RPMI7951 (cell line): ENCODE results near the gene LGALS7. TPM values are rescaled to one million over a fixed set of nuclear protein-coding genes. Genes with fewer than 3 reads are reported as not detected.
"Not testable (repeated sequence)": the region's sequence is repeated elsewhere in the genome, so short reads cannot be mapped to it uniquely, and the experiment has no call there.

Experiments
- DNase-seq: peaks from one replicate; pipeline ENCODE4 v3.0.0-alpha.2; 2012; ENCODE audit warnings: low read depth
- total RNA-seq: library from RNA; depleted of rRNA; stranded (reverse); fragments of >200 nt; shearing (Covaris generic); gene quantifications from 2 replicates; pipeline ENCODE4 v1.2.3, GENCODE V29; 2014

The LGALS7 gene
- total RNA-seq, 1 experiment from 2014 or later = not detected

- DNase-seq = no peak
Measured at GRCh38 chr19:38774181-38774950, 1.0 kb upstream of the LGALS7 start.

- not testable (repeated sequence) for DNase-seq
Measured at GRCh38 chr19:38771569-38771968, 1.7 kb downstream of the LGALS7 start.

GRCh38 chr19:38770949-38771275 lies 2.4 kb downstream of the LGALS7 start:
- not testable (repeated sequence) for DNase-seq

GRCh38 chr19:38770228-38770948 lies 2.9 kb downstream of the LGALS7 start:
- not testable (repeated sequence) for DNase-seq

- peak; percentile 47 for DNase-seq
Measured at GRCh38 chr19:38769635-38770211, 3.6 kb downstream of the LGALS7 start.

- no peak for DNase-seq
Measured at GRCh38 chr19:38766276-38767047, 6.9 kb downstream of the LGALS7 start.

- DNase-seq = no peak
Measured at GRCh38 chr19:38765214-38765613, 8.1 kb downstream of the LGALS7 start.

GRCh38 chr19:38763795-38764220 lies 9.5 kb downstream of the LGALS7 start:
- no peak for DNase-seq

- DNase-seq = not testable (repeated sequence)
Measured at GRCh38 chr19:38761884-38762389, 11.4 kb downstream of the LGALS7 start.

- not testable (repeated sequence) for DNase-seq
Measured at GRCh38 chr19:38760805-38761517, 12.4 kb downstream of the LGALS7 start.

GRCh38 chr19:38759590-38760003 lies 13.7 kb downstream of the LGALS7 start:
- DNase-seq = peak; percentile 80

- DNase-seq = not testable (repeated sequence)
Measured at GRCh38 chr19:38754196-38754595, 19.1 kb downstream of the LGALS7 start.

GRCh38 chr19:38753783-38754182 lies 19.5 kb downstream of the LGALS7 start:
- not testable (repeated sequence) for DNase-seq

- no peak for DNase-seq
Measured at GRCh38 chr19:38745316-38745715, 28.0 kb downstream of the LGALS7 start.

GRCh38 chr19:38744874-38745273 lies 28.4 kb downstream of the LGALS7 start:
- no peak for DNase-seq

GRCh38 chr19:38744298-38744681 lies 29.0 kb downstream of the LGALS7 start, which contains the start of gene CAPN12:
CAPN12 (minus strand) TSS chr19:38744474; CDS start chr19:38744165, 309 bp downstream.
- DNase-seq = no peak

- DNase-seq = no peak
Measured at GRCh38 chr19:38743394-38744297, 29.7 kb downstream of the LGALS7 start.

GRCh38 chr19:38742906-38743305 lies 30.4 kb downstream of the LGALS7 start:
- no peak for DNase-seq

GRCh38 chr19:38742296-38742695 lies 31.0 kb downstream of the LGALS7 start:
- DNase-seq = no peak

GRCh38 chr19:38741670-38742069 lies 31.6 kb downstream of the LGALS7 start:
- DNase-seq = no peak
